H9 (cell line): ENCODE measurements around the gene COPB2. TPM values are rescaled to one million over a fixed set of nuclear protein-coding genes. Genes with fewer than 3 reads are reported as not detected.

ENCODE experiments used
- DNase-seq: peaks from one replicate; pipeline ENCODE4 v3.0.0-alpha.2; 2017
- H2AFZ ChIP-seq: one replicate; pipeline ENCODE4 v1.6.1; 2013; ENCODE audit warnings: mild to moderate bottlenecking, low read length, control low read depth, moderate library complexity
- H2AK5ac ChIP-seq: 2 replicates; pipeline ENCODE4 v1.6.1; 2013; ENCODE audit warnings: low read length, control low read depth, mixed read lengths; ENCODE audit not compliant: insufficient read length
- H2BK120ac ChIP-seq: one replicate; pipeline ENCODE4 v1.6.1; 2013; ENCODE audit warnings: low read depth, mild to moderate bottlenecking, low read length, control low read depth, inconsistent platforms; ENCODE audit not compliant: poor library complexity, severe bottlenecking
- H2BK12ac ChIP-seq: 2 replicates; pipeline ENCODE4 v1.6.1; 2013; ENCODE audit warnings: low read length, control low read depth, mixed read lengths, low read depth; ENCODE audit not compliant: insufficient read length
- H2BK15ac ChIP-seq: 2 replicates; pipeline ENCODE4 v1.6.1; 2013; ENCODE audit warnings: low read depth, low read length, control low read depth
- H2BK20ac ChIP-seq: one replicate; pipeline ENCODE4 v1.6.1; 2013; ENCODE audit warnings: low read depth, mild to moderate bottlenecking, low read length, control low read depth, inconsistent platforms; ENCODE audit not compliant: poor library complexity, severe bottlenecking
- H2BK5ac ChIP-seq: 2 replicates; pipeline ENCODE4 v1.6.1; 2013; ENCODE audit warnings: low read length, control low read depth, mixed read lengths; ENCODE audit not compliant: insufficient read length
- H3K14ac ChIP-seq: 2 replicates; pipeline ENCODE4 v1.6.1; 2013; ENCODE audit warnings: low read length, control low read depth; ENCODE audit not compliant: insufficient read depth
- H3K18ac ChIP-seq: 2 replicates; pipeline ENCODE4 v1.6.1; 2013; ENCODE audit warnings: low read depth, mild to moderate bottlenecking, mixed read lengths, low read length, control low read depth; ENCODE audit not compliant: insufficient read length
- H3K23ac ChIP-seq: 2 replicates; pipeline ENCODE4 v1.6.1; 2013; ENCODE audit warnings: low read length, control low read depth, mixed read lengths, low read depth; ENCODE audit not compliant: insufficient read length
- H3K23me2 ChIP-seq: 2 replicates; pipeline ENCODE4 v1.6.1; 2013; ENCODE audit warnings: low read depth, mild to moderate bottlenecking, mixed read lengths, low read length, control low read depth; ENCODE audit not compliant: insufficient read length, poor library complexity, severe bottlenecking
- H3K27ac ChIP-seq: 2 replicates; pipeline ENCODE4 v1.5.1; 2013; ENCODE audit warnings: low read length, control low read depth, mixed read lengths, low read depth; ENCODE audit not compliant: insufficient read length
- H3K27me3 ChIP-seq: 2 replicates; pipeline ENCODE4 v1.6.1; 2013; ENCODE audit warnings: low read length, control low read depth, inconsistent platforms; ENCODE audit not compliant: insufficient read depth
- H3K4ac ChIP-seq: 2 replicates; pipeline ENCODE4 v1.6.1; 2013; ENCODE audit warnings: low read depth, mild to moderate bottlenecking, control low read depth, inconsistent platforms, low read length, moderate library complexity
- H3K4me1 ChIP-seq: 2 replicates; pipeline ENCODE4 v1.6.1; 2013; ENCODE audit warnings: low read length, control low read depth, inconsistent platforms; ENCODE audit not compliant: insufficient read depth
- H3K4me2 ChIP-seq: 2 replicates; pipeline ENCODE4 v1.6.1; 2013; ENCODE audit warnings: low read length, control low read depth, mixed read lengths; ENCODE audit not compliant: insufficient read length, insufficient read depth
- H3K56ac ChIP-seq: 2 replicates; pipeline ENCODE4 v1.6.1; 2013; ENCODE audit warnings: low read depth, mild to moderate bottlenecking, mixed read lengths, low read length, control low read depth; ENCODE audit not compliant: insufficient read length
- H3K79me1 ChIP-seq: 2 replicates; pipeline ENCODE4 v1.6.1; 2013; ENCODE audit warnings: low read depth, mild to moderate bottlenecking, moderate library complexity, low read length, control low read depth, inconsistent platforms; ENCODE audit not compliant: insufficient read depth, poor library complexity, severe bottlenecking
- H3K79me2 ChIP-seq: 2 replicates; pipeline ENCODE4 v1.6.1; 2013; ENCODE audit warnings: low read length, control low read depth, inconsistent platforms; ENCODE audit not compliant: insufficient read depth
- H3K9ac ChIP-seq: 2 replicates; pipeline ENCODE4 v1.6.1; 2013; ENCODE audit warnings: low read length, control low read depth, mixed read lengths; ENCODE audit not compliant: insufficient read length; ENCODE audit errors: extremely low read depth
- H3K9me3 ChIP-seq: one replicate; pipeline ENCODE4 v1.6.1; 2013; ENCODE audit warnings: low read depth, low read length, inconsistent platforms; ENCODE audit not compliant: control insufficient read depth
- H3T11ph ChIP-seq: one replicate; pipeline ENCODE4 v1.6.1; 2013; ENCODE audit warnings: mild to moderate bottlenecking, low read length, control low read depth, inconsistent platforms
- H4K20me1 ChIP-seq: one replicate; pipeline ENCODE4 v1.6.1; 2013; ENCODE audit not compliant: control insufficient read depth, insufficient read length, insufficient read depth
- H4K5ac ChIP-seq: 2 replicates; pipeline ENCODE4 v1.6.1; 2013; ENCODE audit warnings: low read depth, mild to moderate bottlenecking, mixed read lengths, low read length, control low read depth; ENCODE audit not compliant: insufficient read length
- H4K8ac ChIP-seq: replicated peaks from 2 replicates; pipeline ENCODE4 v1.6.1; 2013; ENCODE audit warnings: low read length, control low read depth, mixed read lengths, low read depth; ENCODE audit not compliant: insufficient read length
- H4K91ac ChIP-seq: 2 replicates; pipeline ENCODE4 v1.6.1; 2013; ENCODE audit warnings: low read depth, mild to moderate bottlenecking, moderate library complexity, mixed read lengths, low read length, control low read depth; ENCODE audit not compliant: insufficient read length
- H3K27ac Mint-ChIP-seq, 3 experiments: 2 replicates in 2 of 3; 3 replicates in 1 of 3; pipeline ENCODE4 v1.8.0; 2020 to 2021; ENCODE audit warnings: mixed read lengths in 3 of 3, mild to moderate bottlenecking in 1 of 3, moderate library complexity in 1 of 3
- H3K27me3 Mint-ChIP-seq: 2 replicates; pipeline ENCODE4 v1.8.0; 2021; ENCODE audit warnings: low read depth, mild to moderate bottlenecking, moderate library complexity, mixed read lengths
- H3K36me3 Mint-ChIP-seq, 3 experiments: 2 replicates in 2 of 3; 3 replicates in 1 of 3; pipeline ENCODE4 v1.8.0; 2020 to 2021; ENCODE audit warnings: low read depth in 3 of 3, mixed read lengths in 3 of 3; ENCODE audit not compliant: insufficient read depth in 1 of 3
- H3K4me1 Mint-ChIP-seq, 2 experiments: 2 replicates each; pipeline ENCODE4 v1.8.0; 2020; ENCODE audit warnings: mixed read lengths in 2 of 2
- H3K4me3 Mint-ChIP-seq, 2 experiments: 2 replicates in 1 of 2; 3 replicates in 1 of 2; pipeline ENCODE4 v1.8.0; 2020 to 2021; ENCODE audit warnings: mild to moderate bottlenecking in 2 of 2, mixed read lengths in 2 of 2, moderate library complexity in 1 of 2
- H3K9me3 Mint-ChIP-seq, 2 experiments: 2 replicates in 1 of 2; 3 replicates in 1 of 2; pipeline ENCODE4 v1.8.0; 2020; ENCODE audit warnings: mild to moderate bottlenecking in 2 of 2, mixed read lengths in 2 of 2, moderate library complexity in 1 of 2
- WGBS: extraction: QIAGEN DNeasy Blood & Tissue Kit; methylation state at CpG from one replicate; pipeline ENCODE4 v1.1.7; 2013; ENCODE audit warnings: missing lambda C conversion rate, low lambda C conversion rate, mixed read lengths; ENCODE audit not compliant: insufficient read length; ENCODE audit errors: extremely low coverage; 5-methylcytosine and 5-hydroxymethylcytosine counted together
- total RNA-seq: library from RNA; stranded (reverse); gene quantifications from 2 replicates; pipeline ENCODE4 v1.2.1, GENCODE V29; 2021
- TF ChIP-seq, protein P1 (sequence below): fragments of 200-600 bp; sonication (generic); conservative IDR thresholded peaks from 3 replicates; pipeline ENCODE4 v1.8.0; 2021; ENCODE audit warnings: antibody characterized with exemption, mild to moderate bottlenecking

Gene COPB2
- total RNA-seq, 1 experiment from 2014 or later = 121 TPM

DNA sequence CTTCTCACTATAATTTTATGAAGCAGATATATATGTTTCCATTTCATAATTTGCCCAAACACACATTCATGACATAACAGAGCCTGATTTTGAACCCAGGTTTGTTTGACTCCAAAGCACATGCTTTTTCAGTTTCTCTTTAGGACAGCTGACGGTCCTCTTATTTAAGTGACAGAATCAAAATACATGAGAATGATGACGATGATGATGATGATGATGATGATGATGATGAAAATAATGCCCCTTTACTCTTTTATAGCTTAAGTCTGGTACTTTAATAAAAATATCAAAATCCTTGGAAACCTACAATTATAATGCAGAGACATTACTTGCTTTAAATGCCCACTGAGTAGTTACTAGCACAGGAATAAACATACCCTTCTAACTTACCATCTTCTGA, 15.3 kb downstream of the COPB2 start:
- Histone ChIP-seq H3K27ac (no peak overlapping the region), H2BK15ac (no peak overlapping the region), H3K23ac (no peak overlapping the region), H2AFZ (no peak overlapping the region), H2BK12ac (no peak overlapping the region), H3T11ph (no peak overlapping the region), H3K14ac (no peak overlapping the region), H4K8ac (no peak overlapping the region), H4K91ac (no peak overlapping the region), H4K20me1 (no peaks in the 10 kb centered on the region), H3K79me2 (no peaks in the 10 kb centered on the region), H3K9ac (no peak overlapping the region), H3K27me3 (no peaks in the 10 kb centered on the region), H2BK120ac (no peak overlapping the region), H2AK5ac (no peak overlapping the region), H3K56ac (no peak overlapping the region), H3K4me2 (no peak overlapping the region), H4K5ac (no peak overlapping the region), H3K9me3 (no peaks in the 10 kb centered on the region), H3K79me1 (no peaks in the 10 kb centered on the region), H3K18ac (no peak overlapping the region), H3K4me1 (no peaks in the 10 kb centered on the region), H3K23me2 (no peaks in the 10 kb centered on the region), H3K4ac (no peak overlapping the region), H2BK5ac (no peak overlapping the region), H2BK20ac (no peak overlapping the region)
- H3K9me3 Mint-ChIP-seq = no peaks in the 10 kb centered on the region
- no CpG with 5 or more reads among the region's 2 CpGs for WGBS
- TF ChIP-seq, protein P1, sequence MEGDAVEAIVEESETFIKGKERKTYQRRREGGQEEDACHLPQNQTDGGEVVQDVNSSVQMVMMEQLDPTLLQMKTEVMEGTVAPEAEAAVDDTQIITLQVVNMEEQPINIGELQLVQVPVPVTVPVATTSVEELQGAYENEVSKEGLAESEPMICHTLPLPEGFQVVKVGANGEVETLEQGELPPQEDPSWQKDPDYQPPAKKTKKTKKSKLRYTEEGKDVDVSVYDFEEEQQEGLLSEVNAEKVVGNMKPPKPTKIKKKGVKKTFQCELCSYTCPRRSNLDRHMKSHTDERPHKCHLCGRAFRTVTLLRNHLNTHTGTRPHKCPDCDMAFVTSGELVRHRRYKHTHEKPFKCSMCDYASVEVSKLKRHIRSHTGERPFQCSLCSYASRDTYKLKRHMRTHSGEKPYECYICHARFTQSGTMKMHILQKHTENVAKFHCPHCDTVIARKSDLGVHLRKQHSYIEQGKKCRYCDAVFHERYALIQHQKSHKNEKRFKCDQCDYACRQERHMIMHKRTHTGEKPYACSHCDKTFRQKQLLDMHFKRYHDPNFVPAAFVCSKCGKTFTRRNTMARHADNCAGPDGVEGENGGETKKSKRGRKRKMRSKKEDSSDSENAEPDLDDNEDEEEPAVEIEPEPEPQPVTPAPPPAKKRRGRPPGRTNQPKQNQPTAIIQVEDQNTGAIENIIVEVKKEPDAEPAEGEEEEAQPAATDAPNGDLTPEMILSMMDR = no peak
- no peak overlapping the region for H3K27ac Mint-ChIP-seq
- no peaks in the 10 kb centered on the region for H3K27me3 Mint-ChIP-seq
- no peak overlapping the region for H3K4me3 Mint-ChIP-seq
- H3K36me3 Mint-ChIP-seq = peaks cover 25 to 81% (median 79%) of the 10 kb centered on the region in 3 experiments; a peak in 6 of 7 replicates
- DNase-seq = no peak
- H3K4me1 Mint-ChIP-seq = no peaks in the 10 kb centered on the region
